IPS-11a (cell line): ENCODE results near the gene MMP2.

Source experiments
- H3K4me3 ChIP-seq: one replicate; pipeline ENCODE4 v1.5.1; 2013; ENCODE audit warnings: low read depth, low read length, control low read depth

MMP2 gene

DNA sequence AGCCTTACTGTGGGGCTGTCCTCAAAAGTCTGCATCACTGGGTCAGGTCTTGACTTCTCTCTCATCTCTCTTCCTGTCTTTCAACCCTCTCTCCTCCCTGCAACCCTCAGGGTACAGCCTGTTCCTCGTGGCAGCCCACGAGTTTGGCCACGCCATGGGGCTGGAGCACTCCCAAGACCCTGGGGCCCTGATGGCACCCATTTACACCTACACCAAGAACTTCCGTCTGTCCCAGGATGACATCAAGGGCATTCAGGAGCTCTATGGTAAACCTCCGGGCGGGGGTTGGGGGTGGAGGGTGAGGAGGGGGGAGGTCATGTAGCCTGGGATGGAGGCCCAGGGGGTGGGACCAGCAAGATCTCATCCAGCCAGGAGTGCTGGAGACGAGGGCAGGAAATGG, 12.7 kb downstream of the MMP2 start:
- H3K4me3 ChIP-seq = no peak overlapping the region

DNA sequence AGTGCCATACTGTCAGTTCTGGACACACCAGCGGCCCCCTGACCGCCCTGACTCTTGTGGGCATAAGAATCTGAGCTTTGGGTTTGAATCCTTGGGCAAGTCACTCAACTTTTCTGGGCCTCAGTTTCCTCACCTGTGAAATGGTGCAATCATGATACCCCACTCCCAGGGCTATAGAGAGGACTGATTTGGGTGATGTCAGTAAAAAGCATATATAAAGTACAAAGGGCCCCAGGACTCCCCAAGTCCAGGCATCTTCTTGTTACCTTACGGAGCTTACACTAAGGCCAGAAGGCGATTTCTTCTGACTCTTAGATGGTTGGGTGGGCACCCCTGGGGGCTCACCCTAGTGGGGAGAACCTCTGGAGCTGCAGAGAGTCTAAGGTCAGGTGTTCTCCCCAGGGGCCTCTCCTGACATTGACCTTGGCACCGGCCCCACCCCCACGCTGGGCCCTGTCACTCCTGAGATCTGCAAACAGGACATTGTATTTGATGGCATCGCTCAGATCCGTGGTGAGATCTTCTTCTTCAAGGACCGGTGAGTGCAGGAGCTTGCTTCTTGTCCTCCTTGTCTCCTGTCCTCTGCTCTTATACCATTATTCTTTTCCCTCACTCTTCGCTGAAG, 13.9 kb downstream of the MMP2 start:
- H3K4me3 ChIP-seq = no peak overlapping the region

DNA sequence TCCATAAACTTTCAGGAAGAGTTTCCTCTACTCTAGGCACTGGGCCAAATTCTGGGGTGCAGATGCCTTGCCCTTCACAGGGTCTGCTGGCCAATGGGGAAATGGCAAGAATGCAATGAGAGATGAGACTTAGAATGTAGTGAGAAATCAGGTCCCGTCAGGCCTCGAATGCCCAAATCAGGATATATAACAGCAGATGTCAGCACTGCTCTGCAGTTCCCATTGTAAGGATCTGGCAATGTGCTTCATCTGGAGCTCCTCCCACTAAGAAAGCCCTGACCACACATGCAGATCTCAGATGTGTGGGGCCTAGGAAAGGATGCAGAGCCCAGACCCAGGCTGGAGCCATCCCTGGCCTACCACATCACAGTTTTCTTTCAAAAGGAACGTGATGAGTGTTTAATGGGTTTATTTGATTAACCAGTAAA, 16.0 kb downstream of the MMP2 start:
- H3K4me3 ChIP-seq = no peak overlapping the region

DNA sequence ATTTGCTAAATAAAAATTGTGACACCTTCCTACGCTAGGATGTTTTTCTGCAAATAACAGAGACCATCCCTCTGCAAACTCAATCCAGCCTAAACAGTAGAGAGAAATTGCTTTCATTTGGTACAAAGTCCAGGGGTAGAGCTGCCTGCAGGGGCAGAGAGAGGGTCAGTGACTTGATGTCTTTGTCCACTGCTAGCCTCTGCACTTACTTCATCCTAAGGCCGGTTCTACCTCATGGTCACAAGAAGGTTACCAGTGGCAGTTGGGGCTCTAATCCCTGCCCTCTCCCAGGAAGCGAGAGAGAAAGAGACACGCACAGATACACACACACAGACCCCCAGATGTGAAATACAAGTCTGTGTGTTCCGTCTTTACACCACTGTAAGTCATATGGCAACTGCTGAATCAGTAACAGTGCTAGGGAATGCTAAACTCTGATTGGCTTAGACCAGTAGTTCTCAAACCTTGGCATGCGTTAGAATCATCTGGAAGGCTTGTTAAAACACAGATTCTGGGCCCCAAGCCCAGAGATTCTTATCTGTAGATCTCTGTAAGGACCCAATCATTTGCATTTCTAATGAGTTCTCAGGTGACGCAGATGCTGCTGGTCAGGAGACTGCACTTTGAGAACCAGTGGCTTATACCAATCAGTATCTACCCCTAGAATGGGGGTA, 16.8 kb downstream of the MMP2 start:
- no peak overlapping the region for H3K4me3 ChIP-seq

DNA sequence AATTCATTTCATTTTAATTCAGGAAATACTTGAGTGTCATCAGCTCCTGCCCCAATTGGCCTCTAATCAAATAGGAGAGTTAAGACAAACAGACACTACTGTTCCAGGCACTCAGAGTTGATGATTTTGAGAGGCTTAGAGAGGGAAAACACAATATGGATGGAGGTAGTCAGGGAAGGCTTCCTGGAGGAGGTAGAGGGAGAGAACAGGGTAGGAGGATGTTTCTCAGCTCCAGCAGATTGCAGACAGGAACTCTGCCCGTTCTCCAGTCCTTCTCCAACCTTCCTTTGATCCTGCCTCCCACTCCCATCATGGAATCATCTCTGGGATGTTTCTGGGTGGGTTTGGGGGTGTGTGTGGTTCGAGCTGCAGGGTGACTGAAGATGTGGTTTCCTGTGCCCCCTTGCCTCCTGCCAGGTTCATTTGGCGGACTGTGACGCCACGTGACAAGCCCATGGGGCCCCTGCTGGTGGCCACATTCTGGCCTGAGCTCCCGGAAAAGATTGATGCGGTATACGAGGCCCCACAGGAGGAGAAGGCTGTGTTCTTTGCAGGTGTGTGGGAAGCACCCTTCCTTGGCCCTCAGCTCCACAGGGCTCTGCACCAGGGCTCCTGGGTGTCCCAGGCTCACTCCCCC, 17.6 kb downstream of the MMP2 start:
- no peak overlapping the region for H3K4me3 ChIP-seq

DNA sequence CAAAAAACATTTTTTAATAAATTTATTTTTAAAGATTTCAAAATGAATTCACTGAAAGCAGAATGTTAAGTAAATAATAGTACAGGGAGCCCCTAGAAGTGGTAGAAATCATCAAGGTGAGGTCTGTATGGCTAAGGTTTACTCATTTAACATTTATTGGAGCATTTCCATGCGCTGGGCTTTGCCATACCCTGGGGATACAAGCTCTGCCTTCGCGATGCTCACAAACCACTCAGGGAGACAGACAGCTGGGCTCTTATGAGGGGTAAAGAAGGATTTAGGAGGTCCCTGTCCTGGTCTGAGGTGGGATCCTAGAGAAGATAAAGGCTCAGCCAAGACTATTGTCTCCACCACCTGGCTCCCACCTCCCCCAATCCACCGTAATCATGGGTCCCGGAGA, 18.6 kb downstream of the MMP2 start:
- no peak overlapping the region for H3K4me3 ChIP-seq

DNA sequence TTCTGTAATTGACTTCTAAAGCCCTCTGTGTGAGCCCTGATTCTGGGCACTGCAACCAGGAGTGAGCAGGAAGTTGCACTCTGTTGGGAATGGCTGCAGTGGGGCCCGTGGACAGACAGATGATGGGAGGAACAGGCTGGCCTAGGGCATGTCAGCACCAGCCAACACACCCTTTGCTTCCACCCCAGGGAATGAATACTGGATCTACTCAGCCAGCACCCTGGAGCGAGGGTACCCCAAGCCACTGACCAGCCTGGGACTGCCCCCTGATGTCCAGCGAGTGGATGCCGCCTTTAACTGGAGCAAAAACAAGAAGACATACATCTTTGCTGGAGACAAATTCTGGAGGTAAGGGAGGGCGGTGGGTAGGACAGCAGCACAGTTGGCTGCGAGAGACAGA, 19.1 kb downstream of the MMP2 start:
- no peak overlapping the region for H3K4me3 ChIP-seq

DNA sequence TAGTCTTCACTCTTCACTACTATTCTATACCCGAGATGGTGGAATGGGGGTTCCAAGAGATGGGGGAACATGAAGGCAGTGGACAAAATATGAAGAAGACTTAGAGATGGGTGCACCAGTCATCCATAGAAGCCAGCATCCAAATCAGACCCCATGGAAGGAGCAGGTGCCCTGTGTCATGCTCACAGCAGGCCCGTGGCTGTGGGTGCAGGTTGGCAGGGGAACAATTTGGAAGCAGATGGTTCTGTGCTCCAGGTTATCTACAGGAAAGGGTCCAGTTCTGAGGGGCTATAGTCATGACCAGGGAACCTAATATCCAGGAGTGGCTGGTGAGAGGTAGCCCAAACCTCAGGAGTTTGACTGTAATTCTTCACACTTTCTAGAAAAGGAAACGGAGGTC, 20.3 kb downstream of the MMP2 start:
- H3K4me3 ChIP-seq = no peak overlapping the region

DNA sequence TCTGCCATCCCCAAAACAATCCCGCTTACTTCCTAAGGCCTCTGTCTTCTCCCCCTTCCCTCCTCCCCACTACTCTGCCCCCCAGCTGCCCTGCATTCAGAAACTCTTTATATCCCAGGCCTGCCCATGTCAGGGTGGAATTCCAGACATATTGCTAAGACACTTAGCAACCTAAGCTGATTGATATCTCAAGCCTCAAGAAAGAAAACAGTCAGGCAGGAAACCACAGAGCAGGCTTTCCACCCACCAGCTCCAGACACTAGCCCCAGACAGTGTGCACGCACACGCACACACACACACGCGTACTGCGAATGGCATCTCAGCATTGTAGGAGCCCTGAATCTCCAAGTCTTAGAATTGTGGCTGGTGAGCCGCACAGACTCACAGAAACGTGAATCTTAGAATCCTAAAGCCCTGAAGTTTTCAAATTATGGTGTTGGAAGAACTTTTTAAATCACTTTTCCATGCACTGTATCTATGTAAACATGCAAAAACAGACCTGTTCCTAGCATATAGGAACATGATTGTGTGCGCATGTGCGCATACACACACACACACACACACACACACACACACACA, 21.0 kb downstream of the MMP2 start:
- H3K4me3 ChIP-seq = no peak overlapping the region

DNA sequence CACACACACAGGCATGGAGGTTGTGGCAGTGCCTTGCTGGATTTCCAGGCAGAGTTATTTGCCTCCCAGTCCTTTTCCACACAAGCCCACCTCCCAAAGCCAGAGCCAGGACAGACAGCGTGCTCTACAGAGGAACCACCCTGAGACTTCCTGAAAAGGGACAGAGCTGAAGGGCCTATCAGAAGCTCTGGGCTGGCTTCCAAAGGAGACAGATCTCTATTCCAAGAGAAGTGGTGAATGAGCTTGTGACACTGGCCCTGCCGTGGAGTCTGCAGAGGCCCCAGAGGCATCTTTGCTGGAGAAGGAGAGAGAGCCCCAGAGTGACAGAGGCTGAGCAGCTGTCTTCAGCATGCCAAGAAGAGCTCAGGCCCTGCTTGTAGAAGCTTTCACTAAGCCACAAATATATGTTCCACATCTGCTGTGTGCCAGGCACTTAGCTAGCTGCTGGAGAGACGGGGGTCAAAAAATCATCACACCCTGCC, 21.6 kb downstream of the MMP2 start:
- no peak overlapping the region for H3K4me3 ChIP-seq

DNA sequence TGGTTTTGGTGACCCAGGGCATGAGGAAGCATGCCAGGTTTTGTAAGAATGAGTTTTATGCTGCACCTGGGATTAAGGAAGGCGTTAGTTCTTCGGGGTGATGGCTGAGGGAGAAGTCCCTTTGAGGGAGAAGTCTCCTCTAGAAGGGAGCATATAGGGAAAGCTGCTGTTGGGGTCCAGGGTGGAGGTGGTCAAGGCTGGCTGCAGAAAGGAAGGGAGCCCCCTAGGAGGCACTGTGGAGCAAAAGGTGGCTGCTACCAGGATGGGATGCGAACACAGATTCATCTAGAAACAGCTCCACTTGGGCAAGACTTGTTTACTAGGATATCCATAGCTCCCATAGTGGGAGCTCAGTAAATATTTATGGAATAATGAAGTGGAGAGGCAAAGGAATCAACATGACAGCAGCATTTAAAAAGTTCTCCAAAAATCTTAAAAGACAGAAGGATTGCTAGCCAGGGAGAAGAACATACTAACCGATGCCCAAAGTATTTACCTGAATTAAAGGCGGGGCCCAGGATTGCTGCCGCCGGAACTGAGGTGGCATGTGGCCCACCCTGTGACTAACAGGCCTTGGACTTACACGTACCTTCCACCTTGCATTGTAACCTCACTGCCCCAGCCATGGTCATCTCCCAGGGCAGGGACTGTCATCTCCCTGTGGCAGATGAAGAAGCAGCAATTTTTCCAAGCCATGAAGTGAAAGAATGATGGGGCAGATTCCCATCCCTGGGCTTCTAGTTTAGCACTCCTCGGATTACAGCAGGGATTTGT, 22.7 kb downstream of the MMP2 start:
- H3K4me3 ChIP-seq = no peak overlapping the region

DNA sequence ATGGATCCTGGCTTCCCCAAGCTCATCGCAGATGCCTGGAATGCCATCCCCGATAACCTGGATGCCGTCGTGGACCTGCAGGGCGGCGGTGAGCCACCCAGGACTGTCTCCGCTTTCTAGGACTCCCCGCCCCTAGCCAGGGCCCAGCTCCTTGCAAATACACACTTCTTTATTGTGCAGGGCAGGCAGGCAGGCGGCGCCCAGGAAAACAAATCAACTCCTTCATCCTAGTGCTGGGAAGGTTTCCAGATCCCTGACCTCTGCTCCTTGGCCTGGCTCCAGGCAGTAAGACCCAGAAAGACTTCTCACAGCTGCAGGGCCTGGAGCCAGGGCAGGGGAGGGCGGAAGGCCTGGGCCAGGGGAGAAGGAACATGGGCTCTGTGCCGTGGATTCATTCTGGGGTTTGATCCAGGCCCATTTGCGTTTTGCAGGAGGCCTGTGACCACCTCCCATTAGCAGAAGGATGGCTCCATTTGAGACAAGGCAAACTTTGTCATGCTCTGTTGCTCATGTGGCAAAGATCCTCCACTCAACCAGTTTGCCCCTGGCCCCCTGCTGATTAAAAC, 23.9 kb downstream of the MMP2 start:
- H3K4me3 ChIP-seq = no peak overlapping the region

DNA sequence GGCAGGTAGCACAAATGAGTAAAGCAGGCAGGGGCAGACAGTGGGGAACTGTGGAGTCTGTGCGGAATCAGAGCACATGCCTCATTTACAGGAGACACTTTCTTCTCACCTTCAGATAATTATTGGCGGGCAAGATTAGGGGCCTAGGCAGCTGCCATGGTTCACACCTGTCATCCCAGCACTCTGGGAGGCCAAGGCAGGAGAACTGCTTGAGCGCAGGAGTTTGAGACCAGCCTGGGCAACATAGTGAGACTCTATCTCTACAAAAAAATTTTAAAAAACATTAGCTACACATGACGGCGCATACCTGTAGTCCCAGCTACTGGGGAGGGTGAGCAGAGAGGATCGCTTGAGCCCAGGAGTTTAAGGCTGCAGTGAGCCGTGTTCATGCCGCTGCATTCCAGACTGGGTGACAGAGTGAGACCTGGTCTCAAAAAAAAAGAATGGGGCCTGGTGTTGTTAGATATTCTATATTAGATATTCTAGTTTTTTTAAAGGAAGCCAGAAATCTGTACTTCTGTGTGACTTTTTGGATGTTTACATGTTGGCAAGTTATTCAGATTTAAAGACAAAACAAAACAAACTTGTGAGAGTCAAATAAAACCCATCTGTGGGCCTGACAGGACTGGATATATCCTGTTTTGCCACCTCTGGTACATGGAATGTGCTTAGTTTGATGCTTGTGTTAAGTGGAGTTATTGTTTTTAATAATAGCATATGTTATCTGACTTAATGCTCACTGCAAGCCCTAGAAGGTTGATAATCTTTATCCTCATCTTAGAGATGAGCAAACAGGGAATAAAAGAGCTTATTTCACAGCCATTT, 24.9 kb downstream of the MMP2 start:
- H3K4me3 ChIP-seq = no peak overlapping the region

DNA sequence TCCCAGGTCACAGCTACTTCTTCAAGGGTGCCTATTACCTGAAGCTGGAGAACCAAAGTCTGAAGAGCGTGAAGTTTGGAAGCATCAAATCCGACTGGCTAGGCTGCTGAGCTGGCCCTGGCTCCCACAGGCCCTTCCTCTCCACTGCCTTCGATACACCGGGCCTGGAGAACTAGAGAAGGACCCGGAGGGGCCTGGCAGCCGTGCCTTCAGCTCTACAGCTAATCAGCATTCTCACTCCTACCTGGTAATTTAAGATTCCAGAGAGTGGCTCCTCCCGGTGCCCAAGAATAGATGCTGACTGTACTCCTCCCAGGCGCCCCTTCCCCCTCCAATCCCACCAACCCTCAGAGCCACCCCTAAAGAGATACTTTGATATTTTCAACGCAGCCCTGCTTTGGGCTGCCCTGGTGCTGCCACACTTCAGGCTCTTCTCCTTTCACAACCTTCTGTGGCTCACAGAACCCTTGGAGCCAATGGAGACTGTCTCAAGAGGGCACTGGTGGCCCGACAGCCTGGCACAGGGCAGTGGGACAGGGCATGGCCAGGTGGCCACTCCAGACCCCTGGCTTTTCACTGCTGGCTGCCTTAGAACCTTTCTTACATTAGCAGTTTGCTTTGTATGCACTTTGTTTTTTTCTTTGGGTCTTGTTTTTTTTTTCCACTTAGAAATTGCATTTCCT, 26.5 kb downstream of the MMP2 start:
- no peak overlapping the region for H3K4me3 ChIP-seq

DNA sequence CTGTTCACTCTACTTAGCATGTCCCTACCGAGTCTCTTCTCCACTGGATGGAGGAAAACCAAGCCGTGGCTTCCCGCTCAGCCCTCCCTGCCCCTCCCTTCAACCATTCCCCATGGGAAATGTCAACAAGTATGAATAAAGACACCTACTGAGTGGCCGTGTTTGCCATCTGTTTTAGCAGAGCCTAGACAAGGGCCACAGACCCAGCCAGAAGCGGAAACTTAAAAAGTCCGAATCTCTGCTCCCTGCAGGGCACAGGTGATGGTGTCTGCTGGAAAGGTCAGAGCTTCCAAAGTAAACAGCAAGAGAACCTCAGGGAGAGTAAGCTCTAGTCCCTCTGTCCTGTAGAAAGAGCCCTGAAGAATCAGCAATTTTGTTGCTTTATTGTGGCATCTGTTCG, 27.1 kb downstream of the MMP2 start:
- H3K4me3 ChIP-seq = no peak overlapping the region

DNA sequence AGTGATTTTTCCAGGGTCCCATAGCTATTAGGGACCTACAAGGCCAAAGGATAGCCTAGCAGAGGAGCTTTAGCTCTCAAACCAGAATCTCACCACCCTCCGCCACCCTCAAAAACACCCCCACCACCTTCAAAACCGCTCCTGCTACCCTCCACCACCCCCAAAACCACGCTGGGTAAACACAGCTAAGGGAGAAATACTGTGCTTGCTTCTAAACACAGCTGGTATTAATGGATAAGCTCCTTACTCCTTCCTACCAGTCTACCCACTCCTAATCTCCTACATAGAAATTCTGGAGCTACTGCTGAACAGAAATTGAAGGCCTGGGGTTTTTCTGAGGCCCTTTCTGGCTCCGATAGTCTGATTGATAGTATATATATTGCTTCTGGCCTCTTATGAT, 27.7 kb downstream of the MMP2 start:
- no peak overlapping the region for H3K4me3 ChIP-seq

DNA sequence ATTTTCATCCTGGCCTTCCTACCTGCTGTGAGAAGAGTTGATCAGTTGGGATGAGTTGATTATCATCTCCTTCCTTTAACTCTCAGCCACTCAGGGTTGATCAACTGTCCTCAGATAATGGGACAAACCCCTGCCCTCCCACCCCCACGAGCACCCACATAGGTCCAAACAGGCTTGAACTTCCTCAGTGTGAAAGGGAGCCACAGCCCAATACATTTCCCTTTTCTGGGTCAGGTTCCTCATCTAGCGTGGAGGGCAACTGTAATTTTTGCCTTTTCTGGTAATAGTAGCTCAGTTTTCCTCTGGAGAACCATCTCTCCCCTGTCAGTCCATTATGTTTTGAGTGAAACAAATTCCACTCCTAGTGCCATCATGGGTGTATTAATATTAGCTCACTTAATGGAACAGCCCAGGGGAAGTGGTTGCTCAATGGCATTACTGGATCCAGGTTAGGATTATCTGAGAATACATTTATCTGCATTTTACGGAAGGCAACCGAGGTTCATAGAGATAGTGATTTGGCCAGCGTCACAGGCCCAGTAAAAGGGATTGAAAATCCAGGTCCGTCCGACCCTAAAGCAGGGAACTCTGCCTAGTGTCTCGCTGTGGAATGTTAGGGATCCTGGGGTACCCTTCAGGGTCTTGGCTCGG, 29.4 kb downstream of the MMP2 start:
- H3K4me3 ChIP-seq = no peak overlapping the region

DNA sequence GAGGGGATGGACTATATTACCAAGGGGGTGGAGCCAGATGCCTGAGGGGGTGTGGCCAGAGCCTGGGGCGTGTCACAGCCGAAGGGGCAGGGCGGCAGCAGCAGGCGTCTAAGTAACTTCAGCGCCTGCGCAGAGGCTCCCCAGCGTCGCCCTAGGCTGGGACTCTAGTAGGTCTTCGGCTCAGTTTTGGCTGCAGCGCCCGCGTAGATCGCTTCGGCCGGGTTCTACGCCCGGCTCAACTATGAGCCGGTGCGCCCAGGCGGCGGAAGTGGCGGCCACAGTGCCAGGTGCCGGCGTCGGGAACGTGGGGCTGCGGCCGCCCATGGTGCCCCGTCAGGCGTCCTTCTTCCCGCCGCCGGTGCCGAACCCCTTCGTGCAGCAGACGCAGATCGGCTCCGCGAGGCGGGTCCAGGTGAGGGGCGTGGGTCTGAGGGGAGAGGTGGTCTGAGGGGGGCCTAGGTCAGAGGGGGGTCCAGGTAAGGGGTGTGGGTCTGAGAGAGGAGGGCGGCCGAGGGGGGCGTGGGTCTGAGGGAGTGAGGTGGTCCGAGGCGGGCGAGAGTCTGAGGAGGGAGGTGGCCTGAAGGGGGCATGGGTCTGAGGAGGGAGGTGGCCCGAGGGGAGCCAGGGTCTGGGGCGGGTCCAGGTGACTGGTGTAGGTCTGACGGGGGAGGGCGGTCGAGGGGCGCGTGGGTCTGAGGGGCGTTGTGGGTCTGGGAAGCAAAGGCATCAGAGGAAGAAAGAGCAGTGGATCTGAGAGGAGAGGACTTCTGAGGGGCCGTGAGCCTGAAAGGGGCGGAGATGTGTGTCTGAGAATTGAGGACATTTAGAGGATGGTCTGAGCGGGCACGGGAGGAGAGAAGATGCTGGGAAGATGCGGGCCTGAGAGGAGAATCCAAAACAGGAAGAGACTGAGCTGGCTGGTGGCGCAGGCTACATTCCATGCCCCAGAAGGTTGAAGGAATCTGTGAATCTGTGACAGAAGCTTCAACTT, 30.2 kb downstream of the MMP2 start, which contains the start of gene LPCAT2:
TSS of gene LPCAT2 (plus strand) at position 132 of the 991 bp plus-strand sequence. CDS start at position 242, 110 bp downstream.
- H3K4me3 ChIP-seq = peak within 1 kb of the TSS; percentile 49
